Left lobe of liver (tissue), 2 donors: ENCODE results near the gene SP8. TPM values are rescaled to one million over a fixed set of nuclear protein-coding genes. Genes with fewer than 3 reads are reported as not detected.
"Not testable (repeated sequence)": the region's sequence is repeated elsewhere in the genome, so short reads cannot be mapped to it uniquely, and the experiment has no call there.

Experiments used
- ATAC-seq: fragments of 200-7000 bp; cut with Tn5 transposase; one replicate; pipeline ENCODE4 v1.9.1; 2020; ENCODE audit warnings: mild to moderate bottlenecking, moderate library complexity
- DNase-seq: peaks from one replicate; pipeline ENCODE4 v3.0.0-alpha.2; 2020; ENCODE audit warnings: low spot score
- total RNA-seq: library from RNA; stranded (reverse); gene quantifications from one replicate; pipeline ENCODE4 v1.2.1, GENCODE V29; 2021
- donor health status: DM: no; HTN: no; CAD: no; lungs with moderate emphysema.
- donor health status: DM: no; HTN: yes; CAD: no.

SP8 gene
- not detected for total RNA-seq

GRCh38 chr7:20786779-20787659 lies at the start of gene SP8:
SP8 (minus strand) TSS chr7:20786886; CDS start chr7:20786798, 88 bp downstream.
- ATAC-seq (no peak), DNase-seq (no peak)

GRCh38 chr7:20836424-20836823 lies 49.7 kb upstream of the SP8 start:
- DNase-seq, ATAC-seq: not testable (repeated sequence)

GRCh38 chr7:20835111-20835750 lies 48.5 kb upstream of the SP8 start:
- no peak for ATAC-seq
- no peak for DNase-seq

- ATAC-seq (no peak), DNase-seq (no peak)
Observed at GRCh38 chr7:20834656-20835055, 48.0 kb upstream of the SP8 start.

GRCh38 chr7:20831956-20832355 lies 45.3 kb upstream of the SP8 start:
- ATAC-seq (no peak), DNase-seq (no peak)

GRCh38 chr7:20831451-20831850 lies 44.8 kb upstream of the SP8 start:
- no peak for ATAC-seq
- DNase-seq = no peak

GRCh38 chr7:20828947-20829346 lies 42.3 kb upstream of the SP8 start:
- ATAC-seq (no peak), DNase-seq (no peak)

GRCh38 chr7:20827172-20827571 lies 40.5 kb upstream of the SP8 start:
- DNase-seq = no peak
- ATAC-seq = no peak

- no peak for ATAC-seq
- no peak for DNase-seq
Observed at GRCh38 chr7:20826243-20826642, 39.6 kb upstream of the SP8 start.

GRCh38 chr7:20825555-20825954 lies 38.9 kb upstream of the SP8 start:
- ATAC-seq (no peak), DNase-seq (no peak)

GRCh38 chr7:20821390-20821789 lies 34.7 kb upstream of the SP8 start:
- not testable (repeated sequence) for ATAC-seq, DNase-seq

- ATAC-seq = no peak
- no peak for DNase-seq
Observed at GRCh38 chr7:20816372-20816959, 29.8 kb upstream of the SP8 start.

- ATAC-seq (no peak), DNase-seq (no peak)
Observed at GRCh38 chr7:20804345-20804744, 17.7 kb upstream of the SP8 start.

GRCh38 chr7:20799566-20800366 lies 13.1 kb upstream of the SP8 start:
- no peak for DNase-seq

GRCh38 chr7:20798694-20799121 lies 12.0 kb upstream of the SP8 start:
- ATAC-seq (no peak), DNase-seq (no peak)

More at GRCh38 chr7:20799566-20800366, 13.1 kb upstream of the SP8 start:
- no peak for ATAC-seq

GRCh38 chr7:20798081-20798693 lies 11.5 kb upstream of the SP8 start:
- DNase-seq (peak; percentile 84), ATAC-seq (peak; percentile 94)

- ATAC-seq (no peak), DNase-seq (no peak)
Observed at GRCh38 chr7:20797462-20798080, 10.9 kb upstream of the SP8 start.

GRCh38 chr7:20797042-20797461 lies 10.4 kb upstream of the SP8 start:
- ATAC-seq (no peak), DNase-seq (no peak)

- ATAC-seq = no peak
- no peak for DNase-seq
Observed at GRCh38 chr7:20796500-20796899, 9.8 kb upstream of the SP8 start.

- ATAC-seq = no peak
- DNase-seq = no peak
Observed at GRCh38 chr7:20795881-20796280, 9.2 kb upstream of the SP8 start.
